Measurements from ENCODE around the gene ZNF263. TPM values are rescaled to one million over a fixed set of nuclear protein-coding genes. Genes with fewer than 3 reads are reported as not detected.

ZNF263 gene
- total RNA-seq, 1 experiment from 2014 or later, result 31.4 TPM

DNA sequence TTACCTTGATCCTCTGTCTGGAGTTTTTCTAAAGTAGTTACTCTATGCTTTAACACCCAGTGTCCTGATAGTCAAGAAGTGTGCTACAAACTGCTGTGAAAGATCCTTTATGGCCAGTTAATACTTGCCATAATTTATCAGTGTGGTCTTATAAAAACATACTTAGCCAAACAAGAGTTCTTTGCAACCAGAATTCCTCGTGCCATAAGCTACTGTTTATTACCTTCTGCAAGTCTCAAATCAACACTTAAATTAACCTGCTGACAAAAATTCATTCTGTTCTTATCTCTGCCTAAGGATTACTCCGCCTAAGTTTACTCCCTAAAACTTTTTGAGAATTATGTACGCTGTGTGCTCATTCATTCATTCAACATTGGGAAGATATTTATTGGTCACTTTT lies 44.8 kb downstream of the ZNF263 start:
- H3K27ac ChIP-seq (ENCODE audit: low read depth, low read length), result no peak overlapping the region
- intact Hi-C loops (cut with micrococcal nuclease), result no loop called here
- no peak for TF ChIP-seq RAD21 (IDR thresholded peaks at IDR 0.05; ENCODE audit: low read depth)
- TF ChIP-seq EZH2phosphoT487 (IDR thresholded peaks at IDR 0.05; ENCODE audit: borderline replicate concordance), result no peak
- no peak for TF ChIP-seq EZH2 (IDR thresholded peaks at IDR 0.05)
- TF ChIP-seq ZNF274 (IDR thresholded peaks at IDR 0.05; ENCODE audit: low read depth, low read length), result no peak
- TF ChIP-seq SRF (IDR thresholded peaks at IDR 0.05; ENCODE audit: low read depth), result no peak
- TF ChIP-seq CEBPB (IDR thresholded peaks at IDR 0.05; ENCODE audit: low read depth), result no peak
- no peak for TF ChIP-seq EGR1 (IDR thresholded peaks at IDR 0.05; ENCODE audit: low read depth)
- TF ChIP-seq, protein P1, sequence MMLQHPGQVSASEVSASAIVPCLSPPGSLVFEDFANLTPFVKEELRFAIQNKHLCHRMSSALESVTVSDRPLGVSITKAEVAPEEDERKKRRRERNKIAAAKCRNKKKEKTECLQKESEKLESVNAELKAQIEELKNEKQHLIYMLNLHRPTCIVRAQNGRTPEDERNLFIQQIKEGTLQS (IDR thresholded peaks at IDR 0.05), result no peak
- TF ChIP-seq, protein P2, sequence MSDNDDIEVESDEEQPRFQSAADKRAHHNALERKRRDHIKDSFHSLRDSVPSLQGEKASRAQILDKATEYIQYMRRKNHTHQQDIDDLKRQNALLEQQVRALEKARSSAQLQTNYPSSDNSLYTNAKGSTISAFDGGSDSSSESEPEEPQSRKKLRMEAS (IDR thresholded peaks at IDR 0.05), result no peak
- TF ChIP-seq ZFX (IDR thresholded peaks at IDR 0.05), result no peak
- TF ChIP-seq, protein P3, sequence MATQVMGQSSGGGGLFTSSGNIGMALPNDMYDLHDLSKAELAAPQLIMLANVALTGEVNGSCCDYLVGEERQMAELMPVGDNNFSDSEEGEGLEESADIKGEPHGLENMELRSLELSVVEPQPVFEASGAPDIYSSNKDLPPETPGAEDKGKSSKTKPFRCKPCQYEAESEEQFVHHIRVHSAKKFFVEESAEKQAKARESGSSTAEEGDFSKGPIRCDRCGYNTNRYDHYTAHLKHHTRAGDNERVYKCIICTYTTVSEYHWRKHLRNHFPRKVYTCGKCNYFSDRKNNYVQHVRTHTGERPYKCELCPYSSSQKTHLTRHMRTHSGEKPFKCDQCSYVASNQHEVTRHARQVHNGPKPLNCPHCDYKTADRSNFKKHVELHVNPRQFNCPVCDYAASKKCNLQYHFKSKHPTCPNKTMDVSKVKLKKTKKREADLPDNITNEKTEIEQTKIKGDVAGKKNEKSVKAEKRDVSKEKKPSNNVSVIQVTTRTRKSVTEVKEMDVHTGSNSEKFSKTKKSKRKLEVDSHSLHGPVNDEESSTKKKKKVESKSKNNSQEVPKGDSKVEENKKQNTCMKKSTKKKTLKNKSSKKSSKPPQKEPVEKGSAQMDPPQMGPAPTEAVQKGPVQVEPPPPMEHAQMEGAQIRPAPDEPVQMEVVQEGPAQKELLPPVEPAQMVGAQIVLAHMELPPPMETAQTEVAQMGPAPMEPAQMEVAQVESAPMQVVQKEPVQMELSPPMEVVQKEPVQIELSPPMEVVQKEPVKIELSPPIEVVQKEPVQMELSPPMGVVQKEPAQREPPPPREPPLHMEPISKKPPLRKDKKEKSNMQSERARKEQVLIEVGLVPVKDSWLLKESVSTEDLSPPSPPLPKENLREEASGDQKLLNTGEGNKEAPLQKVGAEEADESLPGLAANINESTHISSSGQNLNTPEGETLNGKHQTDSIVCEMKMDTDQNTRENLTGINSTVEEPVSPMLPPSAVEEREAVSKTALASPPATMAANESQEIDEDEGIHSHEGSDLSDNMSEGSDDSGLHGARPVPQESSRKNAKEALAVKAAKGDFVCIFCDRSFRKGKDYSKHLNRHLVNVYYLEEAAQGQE (IDR thresholded peaks at IDR 0.05; ENCODE audit: low read depth), result no peak
- TF ChIP-seq CBX3 (IDR thresholded peaks at IDR 0.05; ENCODE audit: low read depth), result no peak
- TF ChIP-seq YY1 (IDR thresholded peaks at IDR 0.05; ENCODE audit: extremely low read depth, insufficient replicate concordance, low read depth, low read length), result no peak
- no peak for TF ChIP-seq POLR2AphosphoS5 (IDR thresholded peaks at IDR 0.05; ENCODE audit: low read depth, low read length)
- no peak for TF ChIP-seq SP1 (IDR thresholded peaks at IDR 0.05; ENCODE audit: low read depth)
- no peak for TF ChIP-seq SIN3A (IDR thresholded peaks at IDR 0.05; ENCODE audit: low read depth)
- no peak for TF ChIP-seq ELF1 (IDR thresholded peaks at IDR 0.05; ENCODE audit: borderline replicate concordance, low read depth)
- TF ChIP-seq POLR2A (IDR thresholded peaks at IDR 0.05; ENCODE audit: borderline replicate concordance, extremely low read depth, insufficient read depth, insufficient read length), result no peak
- TF ChIP-seq TCF7L2 (IDR thresholded peaks at IDR 0.05; ENCODE audit: borderline replicate concordance, extremely low read depth, insufficient read depth, insufficient read length), result no peak
- TF ChIP-seq, protein P4, sequence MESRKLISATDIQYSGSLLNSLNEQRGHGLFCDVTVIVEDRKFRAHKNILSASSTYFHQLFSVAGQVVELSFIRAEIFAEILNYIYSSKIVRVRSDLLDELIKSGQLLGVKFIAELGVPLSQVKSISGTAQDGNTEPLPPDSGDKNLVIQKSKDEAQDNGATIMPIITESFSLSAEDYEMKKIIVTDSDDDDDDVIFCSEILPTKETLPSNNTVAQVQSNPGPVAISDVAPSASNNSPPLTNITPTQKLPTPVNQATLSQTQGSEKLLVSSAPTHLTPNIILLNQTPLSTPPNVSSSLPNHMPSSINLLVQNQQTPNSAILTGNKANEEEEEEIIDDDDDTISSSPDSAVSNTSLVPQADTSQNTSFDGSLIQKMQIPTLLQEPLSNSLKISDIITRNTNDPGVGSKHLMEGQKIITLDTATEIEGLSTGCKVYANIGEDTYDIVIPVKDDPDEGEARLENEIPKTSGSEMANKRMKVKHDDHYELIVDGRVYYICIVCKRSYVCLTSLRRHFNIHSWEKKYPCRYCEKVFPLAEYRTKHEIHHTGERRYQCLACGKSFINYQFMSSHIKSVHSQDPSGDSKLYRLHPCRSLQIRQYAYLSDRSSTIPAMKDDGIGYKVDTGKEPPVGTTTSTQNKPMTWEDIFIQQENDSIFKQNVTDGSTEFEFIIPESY (IDR thresholded peaks at IDR 0.05; ENCODE audit: extremely low read depth, insufficient replicate concordance, low read length), result no peak
- ChIA-PET POLR2A (no interaction called here), CTCF (no interaction called here), RAD21 (ENCODE audit: low non-redundant PET in 1 of 2, low total read pairs in 2 of 2, uncharacterized antibody in 2 of 2, unreplicated experiment in 2 of 2) (no interaction called here)
- no peak overlapping the region for H3K9ac ChIP-seq (ENCODE audit: low read length)
- no peak for DNase-seq (ENCODE audit: low read depth, low spot score)
- no peaks in the 10 kb centered on the region for H3K9me2 ChIP-seq (ENCODE audit: insufficient read depth)
- H4K20me1 ChIP-seq (ENCODE audit: insufficient read depth), result no peaks in the 10 kb centered on the region
- no peaks in the 10 kb centered on the region for H3K9me3 ChIP-seq (ENCODE audit: control insufficient read depth in 1 of 2, insufficient read depth in 1 of 2, low read depth in 1 of 2, low read length in 2 of 2)
- no peaks in the 10 kb centered on the region for H3K27me3 ChIP-seq (ENCODE audit: insufficient read depth, low read length)
- no peaks in the 10 kb centered on the region for H3K79me2 ChIP-seq (ENCODE audit: insufficient read depth, low read length)
- no peaks in the 10 kb centered on the region for H3K4me1 ChIP-seq (ENCODE audit: control insufficient read depth in 1 of 2, insufficient read depth in 2 of 2, low read length in 2 of 2)
- no peaks in the 10 kb centered on the region for H3K36me3 ChIP-seq (ENCODE audit: control insufficient read depth in 1 of 2, insufficient read depth in 2 of 2, low read length in 2 of 2)
- no peak for ATAC-seq
- no TSS peak for BruUV-seq (replicated peaks)
- no peak overlapping the region for H3K4me2 ChIP-seq (ENCODE audit: low read length)
- no peak overlapping the region for H3K4me3 ChIP-seq (replicated peaks in 1 of 2; ENCODE audit: low read depth in 1 of 2, low read length in 2 of 2)
- H2AFZ ChIP-seq (ENCODE audit: low read depth, low read length, poor library complexity, severe bottlenecking), result no peak overlapping the region
